GM06990 (cell line): ENCODE measurements around the gene CCDC170.

Source experiments
- DNase-seq: peaks from one replicate; pipeline ENCODE4 v3.0.0-alpha.2; 2011; ENCODE audit not compliant: insufficient read length; ENCODE audit errors: extremely low read depth
- H3K27me3 ChIP-seq: replicated peaks from 2 replicates; pipeline ENCODE4 v1.6.0; 2011; ENCODE audit warnings: low read length; ENCODE audit not compliant: control insufficient read depth, insufficient read depth
- H3K36me3 ChIP-seq: 2 replicates; pipeline ENCODE4 v1.5.1; 2011; ENCODE audit warnings: low read length; ENCODE audit not compliant: control insufficient read depth, insufficient read depth
- H3K4me3 ChIP-seq: replicated peaks from 2 replicates; pipeline ENCODE4 v1.5.1; 2011; ENCODE audit warnings: low read depth, mild to moderate bottlenecking, control low read depth, low read length
- TF ChIP-seq, protein P1 (sequence below): IDR thresholded peaks from 2 replicates; pipeline ENCODE4 v1.5.1; 2011; ENCODE audit warnings: low read length, control low read depth, mild to moderate bottlenecking, inconsistent platforms; ENCODE audit not compliant: insufficient read depth, poor library complexity, severe bottlenecking

CCDC170 gene

DNA sequence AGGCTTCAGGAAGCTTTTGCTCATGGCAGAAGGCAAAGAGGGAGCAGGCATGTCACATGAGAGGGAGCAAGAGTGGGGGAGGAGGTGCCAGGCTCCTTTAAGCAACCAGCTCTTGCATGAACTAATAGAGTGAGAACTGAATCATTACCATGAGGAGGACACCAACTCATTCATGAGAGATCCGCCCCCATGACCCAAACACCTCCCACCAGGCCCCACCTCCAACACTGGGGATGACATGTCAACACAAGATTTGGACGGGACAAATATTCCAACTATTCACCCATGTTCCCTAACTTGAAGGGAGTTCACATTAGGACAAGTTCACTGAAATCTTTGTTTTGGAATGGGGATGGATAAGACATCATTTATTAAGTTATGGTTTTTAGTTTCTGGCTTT lies 158.5 kb downstream of the CCDC170 start:
- DNase-seq, result no peak
- TF ChIP-seq, protein P1, sequence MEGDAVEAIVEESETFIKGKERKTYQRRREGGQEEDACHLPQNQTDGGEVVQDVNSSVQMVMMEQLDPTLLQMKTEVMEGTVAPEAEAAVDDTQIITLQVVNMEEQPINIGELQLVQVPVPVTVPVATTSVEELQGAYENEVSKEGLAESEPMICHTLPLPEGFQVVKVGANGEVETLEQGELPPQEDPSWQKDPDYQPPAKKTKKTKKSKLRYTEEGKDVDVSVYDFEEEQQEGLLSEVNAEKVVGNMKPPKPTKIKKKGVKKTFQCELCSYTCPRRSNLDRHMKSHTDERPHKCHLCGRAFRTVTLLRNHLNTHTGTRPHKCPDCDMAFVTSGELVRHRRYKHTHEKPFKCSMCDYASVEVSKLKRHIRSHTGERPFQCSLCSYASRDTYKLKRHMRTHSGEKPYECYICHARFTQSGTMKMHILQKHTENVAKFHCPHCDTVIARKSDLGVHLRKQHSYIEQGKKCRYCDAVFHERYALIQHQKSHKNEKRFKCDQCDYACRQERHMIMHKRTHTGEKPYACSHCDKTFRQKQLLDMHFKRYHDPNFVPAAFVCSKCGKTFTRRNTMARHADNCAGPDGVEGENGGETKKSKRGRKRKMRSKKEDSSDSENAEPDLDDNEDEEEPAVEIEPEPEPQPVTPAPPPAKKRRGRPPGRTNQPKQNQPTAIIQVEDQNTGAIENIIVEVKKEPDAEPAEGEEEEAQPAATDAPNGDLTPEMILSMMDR, result no peak
- H3K4me3 ChIP-seq, result no peak overlapping the region
- H3K36me3 ChIP-seq, result no peaks in the 10 kb centered on the region
- no peaks in the 10 kb centered on the region for H3K27me3 ChIP-seq

DNA sequence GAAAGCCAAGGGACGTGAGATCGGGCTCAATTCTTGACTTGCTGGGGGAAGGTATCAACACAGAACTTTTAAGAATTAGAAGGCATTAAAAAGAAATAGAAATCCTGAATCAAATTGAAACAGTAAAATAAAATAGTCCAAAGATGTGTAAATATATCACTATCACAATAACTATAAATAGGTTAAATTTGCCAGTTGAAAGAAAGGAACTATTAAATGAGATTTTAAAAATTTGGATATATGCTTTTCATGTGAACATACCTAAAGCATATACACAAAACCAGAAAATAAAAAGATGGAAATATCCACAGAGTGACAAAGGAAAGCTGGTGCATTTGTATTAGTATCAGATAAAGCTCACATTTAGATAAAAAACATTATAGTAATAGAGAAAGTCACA lies 161.3 kb downstream of the CCDC170 start:
- TF ChIP-seq, protein P1, result no peak
- no peak for DNase-seq
- H3K27me3 ChIP-seq, result no peaks in the 10 kb centered on the region
- H3K36me3 ChIP-seq, result no peaks in the 10 kb centered on the region
- no peak overlapping the region for H3K4me3 ChIP-seq

DNA sequence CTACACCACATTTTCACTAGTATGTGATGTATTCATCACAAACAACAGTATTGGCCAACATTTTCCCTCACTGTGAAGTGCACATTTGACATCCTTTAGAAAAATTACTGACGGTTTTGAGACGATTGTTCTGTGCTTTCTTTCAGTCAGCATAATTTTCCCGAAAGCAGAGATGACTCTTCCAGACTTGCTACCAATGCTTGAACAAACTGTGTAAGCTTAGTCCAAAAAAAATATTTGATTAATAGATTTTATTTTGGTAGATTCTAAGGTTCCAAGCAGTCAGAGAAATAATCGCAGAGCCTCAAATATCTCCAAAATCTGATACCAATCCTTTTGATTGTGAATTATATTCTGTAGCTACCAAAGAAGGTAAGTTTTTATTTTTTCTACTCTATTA lies 162.6 kb downstream of the CCDC170 start:
- Histone ChIP-seq H3K27me3 (no peaks in the 10 kb centered on the region), H3K4me3 (no peak overlapping the region), H3K36me3 (no peaks in the 10 kb centered on the region)
- no peak for DNase-seq
- TF ChIP-seq, protein P1, result no peak

DNA sequence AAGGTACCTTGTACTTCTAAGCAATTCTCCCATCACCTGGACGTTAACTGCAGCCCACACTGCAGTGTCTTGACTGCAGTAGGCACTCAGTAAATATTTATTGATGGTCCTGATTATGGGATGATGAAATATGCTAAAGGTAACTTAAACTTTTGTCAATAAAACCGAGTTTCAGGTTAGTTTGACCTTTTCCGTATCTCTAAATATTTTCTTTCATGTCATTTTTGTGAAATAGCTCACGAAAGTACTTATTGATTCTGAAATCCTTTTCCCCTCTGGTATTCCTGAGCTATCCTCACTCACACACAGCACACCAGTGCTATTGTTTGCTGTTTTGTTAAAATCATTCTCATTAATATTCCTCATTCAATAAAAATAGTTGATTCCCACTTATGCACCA lies 164.3 kb downstream of the CCDC170 start:
- TF ChIP-seq, protein P1, result no peak
- no peak for DNase-seq

DNA sequence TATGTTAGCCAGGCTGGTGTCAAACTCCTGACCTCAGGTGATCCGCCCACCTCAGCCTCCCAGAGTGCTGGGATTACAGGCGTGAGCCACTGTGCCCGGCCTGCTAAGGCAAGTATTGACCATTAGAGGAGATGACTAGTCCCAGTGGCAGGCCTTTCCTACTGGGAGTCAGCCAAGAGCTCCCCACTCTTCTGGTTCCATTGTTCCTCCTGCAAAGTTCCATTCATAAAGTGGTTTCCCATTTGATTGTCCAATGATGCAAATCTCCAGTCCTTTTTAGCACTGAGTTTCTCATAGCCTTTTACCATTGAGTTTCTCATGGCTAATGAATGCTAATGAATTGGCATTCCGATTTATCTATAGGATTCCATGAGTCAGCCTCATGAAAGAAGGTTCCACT lies 165.4 kb downstream of the CCDC170 start:
- no peaks in the 10 kb centered on the region for H3K36me3 ChIP-seq
- DNase-seq, result no peak
- H3K27me3 ChIP-seq, result no peaks in the 10 kb centered on the region; the same call in 1 of the 2 replicates
- H3K4me3 ChIP-seq, result no peak overlapping the region
- TF ChIP-seq, protein P1, result no peak

More for the DNA sequence above, 164.3 kb downstream of the CCDC170 start:
- Histone ChIP-seq H3K36me3 (no peaks in the 10 kb centered on the region), H3K4me3 (no peak overlapping the region), H3K27me3 (no peaks in the 10 kb centered on the region; the same call in 1 of the 2 replicates)

DNA sequence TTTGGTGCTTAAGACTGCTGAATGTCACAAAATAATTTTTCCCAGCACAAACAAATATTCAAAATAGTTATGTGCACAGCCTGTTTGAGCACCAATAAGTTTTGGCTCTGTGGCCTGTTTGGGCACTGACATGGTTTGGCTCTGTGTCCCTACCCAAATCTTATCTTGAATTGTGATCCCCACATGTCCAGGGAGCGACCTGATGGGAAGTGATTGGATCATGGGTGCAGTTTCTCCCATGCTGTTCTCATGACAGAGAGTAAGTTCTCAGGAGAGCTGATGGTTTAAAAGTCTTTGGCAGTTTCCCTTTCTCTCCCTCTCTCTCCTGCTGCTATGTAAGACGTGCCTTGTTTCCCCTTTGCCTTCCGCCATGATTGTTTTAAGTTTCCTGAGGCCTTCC lies 167.7 kb downstream of the CCDC170 start:
- Histone ChIP-seq H3K27me3 (no peaks in the 10 kb centered on the region; the same call in 1 of the 2 replicates), H3K36me3 (no peaks in the 10 kb centered on the region), H3K4me3 (no peak overlapping the region)
- TF ChIP-seq, protein P1, result no peak
- no peak for DNase-seq
